GM06990 (cell line): ENCODE data around the gene C1orf226.

Experiments
- DNase-seq: peaks from one replicate; pipeline ENCODE4 v3.0.0-alpha.2; 2011; ENCODE audit not compliant: insufficient read length; ENCODE audit errors: extremely low read depth
- H3K27me3 ChIP-seq: replicated peaks from 2 replicates; pipeline ENCODE4 v1.6.0; 2011; ENCODE audit warnings: low read length; ENCODE audit not compliant: control insufficient read depth, insufficient read depth
- H3K36me3 ChIP-seq: 2 replicates; pipeline ENCODE4 v1.5.1; 2011; ENCODE audit warnings: low read length; ENCODE audit not compliant: control insufficient read depth, insufficient read depth
- H3K4me3 ChIP-seq: replicated peaks from 2 replicates; pipeline ENCODE4 v1.5.1; 2011; ENCODE audit warnings: low read depth, mild to moderate bottlenecking, control low read depth, low read length
- CTCF ChIP-seq: IDR thresholded peaks from 2 replicates; pipeline ENCODE4 v1.5.1; 2011; ENCODE audit warnings: low read length, control low read depth, mild to moderate bottlenecking, inconsistent platforms; ENCODE audit not compliant: insufficient read depth, poor library complexity, severe bottlenecking

Gene C1orf226

GRCh38 chr1:162370161-162370560, 11.4 kb upstream of the C1orf226 start:
- H3K4me3 ChIP-seq, result no peak overlapping the region
- DNase-seq, result no peak
- TF ChIP-seq CTCF, result no peak
- H3K27me3 ChIP-seq, result no peaks in the 10 kb centered on the region; the same call in 1 of the 2 replicates
- H3K36me3 ChIP-seq, result no peaks in the 10 kb centered on the region

- DNase-seq, result no peak
- Histone ChIP-seq H3K27me3 (no peaks in the 10 kb centered on the region; the same call in 1 of the 2 replicates), H3K4me3 (no peak overlapping the region), H3K36me3 (no peaks in the 10 kb centered on the region)
- TF ChIP-seq CTCF, result no peak
These were observed 10.8 kb upstream of the C1orf226 start for GRCh38 chr1:162370721-162371120.

GRCh38 chr1:162371611-162372010, 9.9 kb upstream of the C1orf226 start:
- DNase-seq, result no peak
- Histone ChIP-seq H3K4me3 (no peak overlapping the region), H3K27me3 (no peaks in the 10 kb centered on the region; the same call in 1 of the 2 replicates), H3K36me3 (no peaks in the 10 kb centered on the region)
- TF ChIP-seq CTCF, result no peak

DNA sequence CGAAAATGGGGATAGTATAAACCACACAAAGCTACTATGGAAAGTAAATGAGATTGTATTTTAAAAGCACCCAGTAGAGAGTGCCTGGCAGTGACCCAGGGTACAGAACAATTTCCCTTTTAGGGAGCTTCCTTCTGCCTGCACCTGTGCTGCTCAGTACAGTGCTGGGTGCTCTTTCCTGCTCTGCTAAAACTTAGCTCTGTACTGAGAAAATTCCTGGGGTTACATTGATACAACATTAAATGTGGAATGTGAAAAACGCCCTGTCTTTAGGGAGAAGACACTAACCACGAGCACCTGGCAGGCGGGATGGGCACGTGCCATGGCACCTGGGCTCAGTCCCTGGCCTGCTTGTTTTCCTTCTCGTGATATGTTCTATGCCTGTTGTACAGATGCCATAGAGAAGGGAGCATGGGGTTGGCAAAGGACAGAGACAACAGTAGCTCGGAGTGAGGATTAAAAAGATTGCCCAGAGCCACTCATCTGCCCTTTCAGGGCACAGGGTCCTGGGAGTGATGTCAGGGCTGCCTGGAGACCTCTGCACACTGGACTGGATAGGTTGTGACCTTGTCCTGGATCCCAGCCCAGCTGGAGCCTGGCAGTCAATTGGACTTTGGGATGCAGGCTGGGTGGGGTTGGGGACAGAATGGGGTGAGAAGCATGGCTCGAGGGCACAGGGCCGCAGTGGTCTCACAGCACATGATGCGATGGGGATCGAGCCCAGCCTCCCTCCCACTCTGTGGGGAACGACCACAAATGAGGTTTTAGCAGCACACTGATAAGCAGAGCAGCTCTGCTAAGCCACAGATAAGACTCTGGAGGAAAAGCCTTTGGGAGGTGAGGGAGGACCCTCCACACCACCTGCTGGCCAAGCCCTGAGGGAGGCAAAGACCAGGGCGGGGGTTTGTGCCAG, 9.1 kb upstream of the C1orf226 start:
- DNase-seq, result no peak
- no peaks in the 10 kb centered on the region for H3K36me3 ChIP-seq
- TF ChIP-seq CTCF, result no peak
- H3K27me3 ChIP-seq, result no peaks in the 10 kb centered on the region; the same call in 1 of the 2 replicates
- H3K4me3 ChIP-seq, result no peak overlapping the region

DNA sequence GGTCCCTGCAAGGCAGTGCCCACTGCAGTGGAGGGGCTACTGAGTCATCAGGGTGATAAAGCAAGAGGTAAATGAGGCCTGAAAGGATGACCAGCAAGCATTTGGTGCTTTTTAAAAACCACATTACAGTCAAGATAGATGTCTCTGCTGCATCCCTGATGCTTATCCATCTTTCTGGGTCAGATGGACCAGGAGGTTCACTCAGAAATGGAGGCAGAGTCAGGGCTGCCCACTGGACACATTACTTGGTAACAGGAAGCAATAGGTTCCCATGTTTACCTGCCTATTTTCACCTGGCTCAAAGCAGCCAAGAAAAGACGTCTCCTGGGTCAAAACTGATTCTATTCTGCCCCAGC, 8.5 kb upstream of the C1orf226 start:
- TF ChIP-seq CTCF, result no peak
- Histone ChIP-seq H3K36me3 (no peaks in the 10 kb centered on the region), H3K27me3 (no peaks in the 10 kb centered on the region; the same call in 1 of the 2 replicates), H3K4me3 (no peak overlapping the region)
- no peak for DNase-seq
